Heart right ventricle (tissue), 16 donors: ENCODE results near the gene AMIGO2. TPM values are rescaled to one million over a fixed set of nuclear protein-coding genes. Genes with fewer than 3 reads are reported as not detected.
"Not testable (repeated sequence)": the region's sequence is repeated elsewhere in the genome, so short reads cannot be mapped to it uniquely, and the experiment has no call there.

Source experiments
- ATAC-seq, 8 donors: fragments of 200-7000 bp; cut with Tn5 transposase; one replicate each; pipeline ENCODE4 v1.9.1; 2020; ENCODE audit warnings: mild to moderate bottlenecking in 8 of 8, moderate library complexity in 8 of 8, moderate number of reproducible peaks in 1 of 8
- DNase-seq, 2 donors: peaks; one replicate each; pipeline ENCODE4 v3.0.0-alpha.2; 2020
- H3K27ac ChIP-seq, 10 donors: fragments of 200-600 bp; sonication (generic) in 2 of 10; one replicate each; pipeline versions ENCODE4 v1.5.0 to v1.8.0; 2020 to 2022; ENCODE audit warnings: mild to moderate bottlenecking in 3 of 10
- H3K27me3 ChIP-seq, 7 donors: fragments of 200-600 bp; one replicate each; pipeline ENCODE4 v1.8.0; 2021 to 2022; ENCODE audit warnings: mild to moderate bottlenecking in 2 of 7
- H3K36me3 ChIP-seq, 9 donors: fragments of 200-600 bp; sonication (generic) in 1 of 9; one replicate each; pipeline versions ENCODE4 v1.5.0 to v1.8.0; 2020 to 2022; ENCODE audit warnings: mild to moderate bottlenecking in 2 of 9
- H3K4me1 ChIP-seq, 9 donors: fragments of 200-600 bp; sonication (generic) in 1 of 9; one replicate each; pipeline versions ENCODE4 v1.5.0 to v1.8.0; 2020 to 2022; ENCODE audit warnings: mild to moderate bottlenecking in 4 of 9
- H3K4me3 ChIP-seq, 10 donors: fragments of 200-600 bp; sonication (generic) in 2 of 10; one replicate each; pipeline versions ENCODE4 v1.5.0 to v1.8.0; 2020 to 2022; ENCODE audit warnings: mild to moderate bottlenecking in 7 of 10, moderate library complexity in 2 of 10
- H3K9me3 ChIP-seq, 11 donors: fragments of 200-600 bp in 10 of 11; sonication (generic) in 2 of 11; one replicate each; pipeline versions ENCODE4 v1.5.0 to v1.8.0; 2013 to 2022; ENCODE audit warnings: mild to moderate bottlenecking in 2 of 11, control low read depth in 1 of 11, moderate library complexity in 1 of 11
- CTCF ChIP-seq, 9 donors: fragments of 200-600 bp; sonication (generic) in 2 of 9; IDR thresholded peaks; one replicate each; pipeline versions ENCODE4 v1.5.0 to v1.8.0; 2021 to 2022; ENCODE audit warnings: antibody characterized with exemption in 9 of 9, mild to moderate bottlenecking in 5 of 9, moderate library complexity in 1 of 9
- WGBS, 2 donors: extraction: QIAGEN DNeasy Blood & Tissue Kit; methylation state at CpG; one replicate each; pipeline ENCODE4 v1.1.7; 2013; ENCODE audit warnings: inconsistent platforms in 1 of 2; 5-methylcytosine and 5-hydroxymethylcytosine counted together
- intact Hi-C, 10 donors: fragments of 100-400 bp; cut with DNase I; formaldehyde crosslinking; loops; one replicate each; pipeline versions ENCODE4 v1.11.1 to v1.14.2; 2022
- polyA plus RNA-seq, 2 donors: library from polyadenylated mRNA; stranded (reverse); fragments of 200-250 nt; gene quantifications; one replicate each; pipeline ENCODE4 v1.2.3, GENCODE V29; 2013
- total RNA-seq, 10 donors: library from RNA; stranded (reverse); fragmentation: NEBNext Ultra II Directional in 3 of 10; extraction: Animal tissue kit (Norgen Biotek cat#: 25700) in 3 of 10; gene quantifications; one replicate each; pipeline versions ENCODE4 v1.2.1 to v1.2.4, GENCODE V29; 2021 to 2023
- donor health status: Arrhythmogenic right ventricular cardiomyopathy.
- donor health status: ischemic (EF 13 %, LVEDD 7.1; RV severe dilation, severe dysfunction).
- donor health status: healthy with polysubstance abuse.
- donor health status: DM: no; HTN: yes; CAD: no.
- donor health status: DM: no; HTN: no; CAD: no.
- donor health status: ischemic (EF 25% LVEDD 6.9; RV normal size, moderate dysfunction).
- donor health status: ischemic (EF 25% LVEDD 5.7; RV mildly dilated, moderate dysfunction).
- donor health status: healthy.
- donor health status: DM: yes; HTN: yes; CAD: no.
- donor health status: Ischemic cardiomyopathy.
- donor health status: ischemic (EF 35%, LVEDD 5.7; RV mildly dilated, moderate dysfunction).
- donor health status: nonischemic (EF 11% LVEDD 7.7; RV severe dilation, severe dysfunction).
- donor health status: DM: yes; HTN: yes; CAD: no.
- donor health status: PGD.
- donor health status: ischemic (EF 29% LVEDD 5.4; RV normal size, mild dysfunction).
- donor health status: nonischemic (EF 23%, LVEDD 6.1; RV moderate dilation, normal function).

The AMIGO2 gene
- total and polyA plus RNA-seq, 12 donors: 1.1 to 3.3 (median 2.2) TPM

GRCh38 chr12:47122602-47123001, 42.8 kb upstream of the AMIGO2 start:
- Histone ChIP-seq H3K9me3 (peaks cover 0 to 3% (median 0%) of the 10 kb centered on the region in 11 donors), H3K4me1 (no peaks in the 10 kb centered on the region), H3K36me3 (no peaks in the 10 kb centered on the region), H3K27ac (no peak overlapping the region), H3K4me3 (no peak overlapping the region), H3K27me3 (no peaks in the 10 kb centered on the region)
- no peak for ATAC-seq
- WGBS, 2 donors: 96 to 98% methylated on average over 1 of the region's 1 CpG
- intact Hi-C loops: no loop called here
- no peak for TF ChIP-seq CTCF (IDR thresholded peaks at IDR 0.05)
- no peak for DNase-seq

GRCh38 chr12:47121146-47121545, 41.4 kb upstream of the AMIGO2 start:
- H3K4me1 ChIP-seq: no peaks in the 10 kb centered on the region
- no peaks in the 10 kb centered on the region for H3K27me3 ChIP-seq
- H3K4me3 ChIP-seq: no peak overlapping the region
- H3K36me3 ChIP-seq: no peaks in the 10 kb centered on the region
- H3K27ac ChIP-seq: no peak overlapping the region
- H3K9me3 ChIP-seq: peaks cover 0 to 3% (median 0%) of the 10 kb centered on the region in 11 donors
- TF ChIP-seq CTCF (IDR thresholded peaks at IDR 0.05): no peak
- DNase-seq (no peak), ATAC-seq (no peak)
- intact Hi-C loops: no loop called here
- 90 to 92% methylated on average over 5 of the region's 5 CpGs for WGBS, 2 donors

GRCh38 chr12:47120736-47121135, 41.0 kb upstream of the AMIGO2 start:
- no peak for ATAC-seq
- TF ChIP-seq CTCF (IDR thresholded peaks at IDR 0.05): no peak
- H3K4me3 ChIP-seq: no peak overlapping the region
- H3K27ac ChIP-seq: no peak overlapping the region
- no peak for DNase-seq
- intact Hi-C loops: no loop called here
- no peaks in the 10 kb centered on the region for H3K4me1 ChIP-seq
- peaks cover 0 to 3% (median 0%) of the 10 kb centered on the region in 11 donors for H3K9me3 ChIP-seq
- no peaks in the 10 kb centered on the region for H3K27me3 ChIP-seq
- WGBS, 2 donors: 96 to 98% methylated on average over 3 of the region's 3 CpGs
- H3K36me3 ChIP-seq: no peaks in the 10 kb centered on the region

- intact Hi-C loops, H3K9me3 ChIP-seq, H3K27me3 ChIP-seq, ATAC-seq, H3K27ac ChIP-seq, H3K36me3 ChIP-seq, H3K4me1 ChIP-seq, DNase-seq, H3K4me3 ChIP-seq: not testable (repeated sequence)
- WGBS, 2 donors: 58 to 89% methylated on average over 1 of the region's 3 CpGs
Observed at GRCh38 chr12:47117305-47117704, 37.5 kb upstream of the AMIGO2 start.

- H3K27ac ChIP-seq: no peak overlapping the region
- WGBS, 2 donors: 69 to 71% methylated on average over 5 of the region's 5 CpGs
- intact Hi-C loops: no loop called here
Observed at GRCh38 chr12:47114481-47114892, 34.7 kb upstream of the AMIGO2 start.

More at GRCh38 chr12:47114481-47114892, 34.7 kb upstream of the AMIGO2 start:
- DNase-seq (no peak), ATAC-seq (no peak)
- Histone ChIP-seq H3K36me3 (peaks cover 0 to 3% (median 0%) of the 10 kb centered on the region in 9 donors), H3K27me3 (no peaks in the 10 kb centered on the region), H3K4me3 (no peak overlapping the region), H3K4me1 (no peaks in the 10 kb centered on the region), H3K9me3 (no peaks in the 10 kb centered on the region)
- no peak for TF ChIP-seq CTCF (IDR thresholded peaks at IDR 0.05)
